ENCODE measurements around the gene LRRC32.

DNA sequence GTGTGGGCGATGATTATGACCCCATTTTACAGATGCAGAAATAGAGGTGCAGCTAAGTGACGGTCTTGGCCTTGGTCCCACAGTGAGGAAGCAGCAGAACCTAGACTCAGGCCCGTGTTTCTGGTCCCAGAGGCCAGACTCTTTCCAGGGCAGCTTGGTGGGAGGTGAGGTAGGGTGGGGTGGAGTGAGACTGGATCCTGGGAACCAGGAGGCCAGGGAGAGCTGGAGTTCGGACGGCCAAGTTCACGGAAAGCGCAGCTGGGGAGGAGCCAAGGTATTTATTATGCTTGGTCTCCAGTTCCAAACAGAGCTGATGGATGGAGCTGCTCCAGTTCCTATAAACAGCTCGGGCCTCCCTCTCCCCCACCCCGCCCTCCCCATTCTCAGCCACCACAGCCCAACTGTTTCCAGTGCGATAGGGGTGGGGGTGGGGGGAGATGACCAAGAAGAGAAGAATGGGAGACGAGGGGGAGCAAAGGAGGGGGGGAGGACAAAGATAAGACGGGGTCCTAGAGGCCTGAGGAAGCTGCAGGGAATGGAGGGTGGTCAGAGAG lies 16.2 kb downstream of the LRRC32 start:
- TF ChIP-seq TCF12 (IDR thresholded peaks at IDR 0.05; ENCODE audit: low read depth, low read length) (no peak), JUND (IDR thresholded peaks at IDR 0.05; ENCODE audit: low read depth, low read length) (no peak), HCFC1 (IDR thresholded peaks at IDR 0.05; ENCODE audit: low read length) (no peak), RAD21 (IDR thresholded peaks at IDR 0.05; ENCODE audit: insufficient read depth, low read depth, low read length) (no peak), PML (IDR thresholded peaks at IDR 0.05; ENCODE audit: low read length) (no peak), POLR2A (IDR thresholded peaks at IDR 0.05; ENCODE audit: low read depth, low read length) (no peak), FOXK2 (IDR thresholded peaks at IDR 0.05) (no peak), SUZ12 (IDR thresholded peaks at IDR 0.05; ENCODE audit: unreplicated experiment) (no peak), CREM (IDR thresholded peaks at IDR 0.05; ENCODE audit: low read depth) (no peak), BHLHE40 (IDR thresholded peaks at IDR 0.05; ENCODE audit: borderline replicate concordance in 1 of 2, low read depth in 2 of 2, low read length in 1 of 2) (no peak)
- TF ChIP-seq, protein P1, sequence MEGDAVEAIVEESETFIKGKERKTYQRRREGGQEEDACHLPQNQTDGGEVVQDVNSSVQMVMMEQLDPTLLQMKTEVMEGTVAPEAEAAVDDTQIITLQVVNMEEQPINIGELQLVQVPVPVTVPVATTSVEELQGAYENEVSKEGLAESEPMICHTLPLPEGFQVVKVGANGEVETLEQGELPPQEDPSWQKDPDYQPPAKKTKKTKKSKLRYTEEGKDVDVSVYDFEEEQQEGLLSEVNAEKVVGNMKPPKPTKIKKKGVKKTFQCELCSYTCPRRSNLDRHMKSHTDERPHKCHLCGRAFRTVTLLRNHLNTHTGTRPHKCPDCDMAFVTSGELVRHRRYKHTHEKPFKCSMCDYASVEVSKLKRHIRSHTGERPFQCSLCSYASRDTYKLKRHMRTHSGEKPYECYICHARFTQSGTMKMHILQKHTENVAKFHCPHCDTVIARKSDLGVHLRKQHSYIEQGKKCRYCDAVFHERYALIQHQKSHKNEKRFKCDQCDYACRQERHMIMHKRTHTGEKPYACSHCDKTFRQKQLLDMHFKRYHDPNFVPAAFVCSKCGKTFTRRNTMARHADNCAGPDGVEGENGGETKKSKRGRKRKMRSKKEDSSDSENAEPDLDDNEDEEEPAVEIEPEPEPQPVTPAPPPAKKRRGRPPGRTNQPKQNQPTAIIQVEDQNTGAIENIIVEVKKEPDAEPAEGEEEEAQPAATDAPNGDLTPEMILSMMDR (IDR thresholded peaks at IDR 0.05 in 2 of 3, conservative IDR thresholded peaks at IDR 0.05 in 1 of 3; ENCODE audit: control insufficient read depth in 2 of 3, extremely low read depth in 1 of 3, insufficient read depth in 1 of 3, low read depth in 3 of 3, low read length in 3 of 3) = no peak
- TF ChIP-seq, protein P2, sequence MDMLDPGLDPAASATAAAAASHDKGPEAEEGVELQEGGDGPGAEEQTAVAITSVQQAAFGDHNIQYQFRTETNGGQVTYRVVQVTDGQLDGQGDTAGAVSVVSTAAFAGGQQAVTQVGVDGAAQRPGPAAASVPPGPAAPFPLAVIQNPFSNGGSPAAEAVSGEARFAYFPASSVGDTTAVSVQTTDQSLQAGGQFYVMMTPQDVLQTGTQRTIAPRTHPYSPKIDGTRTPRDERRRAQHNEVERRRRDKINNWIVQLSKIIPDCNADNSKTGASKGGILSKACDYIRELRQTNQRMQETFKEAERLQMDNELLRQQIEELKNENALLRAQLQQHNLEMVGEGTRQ (IDR thresholded peaks at IDR 0.05; ENCODE audit: borderline replicate concordance, low read depth, low read length) = no peak
- TF ChIP-seq, protein P3, sequence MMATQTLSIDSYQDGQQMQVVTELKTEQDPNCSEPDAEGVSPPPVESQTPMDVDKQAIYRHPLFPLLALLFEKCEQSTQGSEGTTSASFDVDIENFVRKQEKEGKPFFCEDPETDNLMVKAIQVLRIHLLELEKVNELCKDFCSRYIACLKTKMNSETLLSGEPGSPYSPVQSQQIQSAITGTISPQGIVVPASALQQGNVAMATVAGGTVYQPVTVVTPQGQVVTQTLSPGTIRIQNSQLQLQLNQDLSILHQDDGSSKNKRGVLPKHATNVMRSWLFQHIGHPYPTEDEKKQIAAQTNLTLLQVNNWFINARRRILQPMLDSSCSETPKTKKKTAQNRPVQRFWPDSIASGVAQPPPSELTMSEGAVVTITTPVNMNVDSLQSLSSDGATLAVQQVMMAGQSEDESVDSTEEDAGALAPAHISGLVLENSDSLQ (IDR thresholded peaks at IDR 0.05) = no peak
